Nephron (organoid): ENCODE data around the gene SLC7A5.

ENCODE experiments used
- H3K27ac Mint-ChIP-seq, 3 experiments: 2 replicates each; pipeline ENCODE4 v1.8.0; 2020; ENCODE audit warnings: mixed read lengths in 3 of 3, mild to moderate bottlenecking in 2 of 3, moderate library complexity in 1 of 3
- H3K27me3 Mint-ChIP-seq: 2 replicates; pipeline ENCODE4 v1.8.0; 2021; ENCODE audit warnings: low read depth, mild to moderate bottlenecking, moderate library complexity, mixed read lengths
- H3K36me3 Mint-ChIP-seq: 2 replicates; pipeline ENCODE4 v1.8.0; 2020; ENCODE audit warnings: low read depth, mixed read lengths
- H3K4me1 Mint-ChIP-seq: 2 replicates; pipeline ENCODE4 v1.8.0; 2020; ENCODE audit warnings: mixed read lengths
- H3K4me3 Mint-ChIP-seq, 3 experiments: 2 replicates each; pipeline ENCODE4 v1.8.0; 2020; ENCODE audit warnings: mild to moderate bottlenecking in 3 of 3, mixed read lengths in 3 of 3, moderate library complexity in 2 of 3
- H3K9me3 Mint-ChIP-seq: 2 replicates; pipeline ENCODE4 v1.8.0; 2020; ENCODE audit warnings: mixed read lengths
- CTCF ChIP-seq, 3 experiments: fragments of 200-600 bp; sonication (generic); IDR thresholded peaks; one replicate each; pipeline ENCODE4 v1.5.0; 2021; ENCODE audit warnings: antibody characterized with exemption in 3 of 3; ENCODE audit not compliant: unreplicated experiment in 3 of 3

SLC7A5 gene

DNA sequence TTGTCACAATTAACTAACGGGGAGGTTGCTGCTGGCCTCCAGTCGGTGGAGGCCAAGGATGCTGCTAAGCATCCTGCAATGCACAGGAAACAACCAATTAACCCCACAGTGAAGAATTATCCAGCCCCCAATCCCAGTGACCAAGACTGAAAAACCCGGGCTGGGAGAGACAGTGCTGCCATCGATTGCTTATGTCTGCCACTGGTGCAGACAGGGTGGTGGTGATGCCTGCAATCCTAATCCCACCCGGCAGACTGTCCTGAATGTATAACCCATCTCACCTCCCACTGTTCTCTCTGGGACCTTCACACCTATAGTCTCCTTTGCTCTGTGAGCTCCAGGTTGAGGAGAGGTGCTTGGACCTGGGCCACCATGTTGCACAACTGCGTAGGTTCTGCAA, 61.2 kb downstream of the SLC7A5 start:
- no peak overlapping the region for H3K4me3 Mint-ChIP-seq
- TF ChIP-seq CTCF (IDR thresholded peaks at IDR 0.05; ENCODE audit: unreplicated experiment in 3 of 3): no peak

GRCh38 chr16:87806641-87807546, 62.4 kb downstream of the SLC7A5 start:
- no peak for TF ChIP-seq CTCF (IDR thresholded peaks at IDR 0.05; ENCODE audit: unreplicated experiment in 3 of 3)
- peaks cover 29% of the 10 kb centered on the region for H3K27me3 Mint-ChIP-seq
- H3K27ac Mint-ChIP-seq: peak overlapping the region; percentile 24 to 75 (median 71)
- H3K4me3 Mint-ChIP-seq: peak overlapping the region; percentile 29 to 62 (median 42)
- H3K9me3 Mint-ChIP-seq: no peaks in the 10 kb centered on the region
- H3K36me3 Mint-ChIP-seq: no peaks in the 10 kb centered on the region
- H3K4me1 Mint-ChIP-seq: peaks cover 17% of the 10 kb centered on the region

More for the DNA sequence above, 61.2 kb downstream of the SLC7A5 start:
- Mint-ChIP-seq H3K27me3 (peaks cover 35% of the 10 kb centered on the region), H3K4me1 (peaks cover 13% of the 10 kb centered on the region), H3K36me3 (no peaks in the 10 kb centered on the region), H3K9me3 (no peaks in the 10 kb centered on the region), H3K27ac (no peak overlapping the region)

DNA sequence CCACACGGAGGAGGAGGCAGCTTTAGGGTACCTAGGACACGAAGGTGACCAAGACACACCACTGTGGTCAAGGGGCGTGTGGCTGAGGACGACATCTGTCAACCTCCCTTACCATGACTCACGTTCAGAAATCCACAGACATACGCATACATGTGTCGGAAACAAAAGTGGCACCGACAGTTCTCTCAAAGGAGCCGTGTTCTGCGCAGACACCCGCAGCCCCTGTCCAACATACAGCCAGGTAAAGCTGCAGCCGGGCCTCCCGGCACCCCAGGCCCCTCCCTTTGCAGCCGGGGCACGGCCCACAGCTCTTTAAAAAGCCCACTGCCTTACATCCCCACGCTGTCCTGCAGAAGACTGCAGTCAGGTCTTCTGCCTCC, 63.1 kb downstream of the SLC7A5 start:
- peaks cover 25% of the 10 kb centered on the region for H3K27me3 Mint-ChIP-seq
- peak overlapping the region in 2 of 3 experiments; percentile 71 to 75 for H3K27ac Mint-ChIP-seq
- TF ChIP-seq CTCF (IDR thresholded peaks at IDR 0.05; ENCODE audit: unreplicated experiment in 3 of 3): no peak
- no peaks in the 10 kb centered on the region for H3K9me3 Mint-ChIP-seq
- H3K4me1 Mint-ChIP-seq: peaks cover 17% of the 10 kb centered on the region
- H3K4me3 Mint-ChIP-seq: no peak overlapping the region
- H3K36me3 Mint-ChIP-seq: no peaks in the 10 kb centered on the region

- H3K27me3 Mint-ChIP-seq: peaks cover 13% of the 10 kb centered on the region
- H3K36me3 Mint-ChIP-seq: no peaks in the 10 kb centered on the region
Observed at GRCh38 chr16:87803385-87803784, 65.9 kb downstream of the SLC7A5 start.

DNA sequence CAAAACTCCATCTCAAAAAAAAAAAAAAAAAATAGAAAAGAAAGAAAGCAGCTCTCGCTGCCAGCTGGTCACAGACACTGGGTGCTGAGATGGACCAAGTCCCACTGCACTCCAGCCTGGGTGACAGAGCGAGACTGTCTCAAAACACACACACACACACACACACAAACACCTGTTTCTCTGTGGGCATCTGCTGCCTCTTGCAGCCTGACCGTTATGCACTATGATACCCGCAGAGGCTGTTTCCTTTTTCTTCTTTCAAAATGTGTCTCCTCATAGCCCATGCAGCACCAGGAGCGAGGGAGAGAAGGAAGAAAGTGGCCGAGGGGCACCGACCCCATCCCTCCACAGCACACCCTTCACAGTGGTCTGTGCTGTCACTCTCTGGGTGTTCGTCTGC, 66.6 kb downstream of the SLC7A5 start:
- Mint-ChIP-seq H3K4me3 (no peak overlapping the region), H3K27ac (no peak overlapping the region), H3K36me3 (no peaks in the 10 kb centered on the region), H3K4me1 (peaks cover 13% of the 10 kb centered on the region), H3K9me3 (peaks cover 3% of the 10 kb centered on the region), H3K27me3 (peaks cover 11% of the 10 kb centered on the region)
- TF ChIP-seq CTCF (IDR thresholded peaks at IDR 0.05; ENCODE audit: unreplicated experiment in 3 of 3): no peak

More at GRCh38 chr16:87803385-87803784, 65.9 kb downstream of the SLC7A5 start:
- H3K4me3 Mint-ChIP-seq: no peak overlapping the region
- TF ChIP-seq CTCF (IDR thresholded peaks at IDR 0.05; ENCODE audit: unreplicated experiment in 3 of 3): no peak
- no peak overlapping the region for H3K27ac Mint-ChIP-seq
- H3K9me3 Mint-ChIP-seq: peaks cover 3% of the 10 kb centered on the region
- H3K4me1 Mint-ChIP-seq: peaks cover 13% of the 10 kb centered on the region
